CD4-positive, alpha-beta T cell treated with Interleukin-4 for 4 hours (primary cell): ENCODE data around the gene RB1.

Experiments used
- DNase-seq: peaks from one replicate; pipeline ENCODE4 v3.0.0-alpha.2; 2020

RB1 gene

DNA sequence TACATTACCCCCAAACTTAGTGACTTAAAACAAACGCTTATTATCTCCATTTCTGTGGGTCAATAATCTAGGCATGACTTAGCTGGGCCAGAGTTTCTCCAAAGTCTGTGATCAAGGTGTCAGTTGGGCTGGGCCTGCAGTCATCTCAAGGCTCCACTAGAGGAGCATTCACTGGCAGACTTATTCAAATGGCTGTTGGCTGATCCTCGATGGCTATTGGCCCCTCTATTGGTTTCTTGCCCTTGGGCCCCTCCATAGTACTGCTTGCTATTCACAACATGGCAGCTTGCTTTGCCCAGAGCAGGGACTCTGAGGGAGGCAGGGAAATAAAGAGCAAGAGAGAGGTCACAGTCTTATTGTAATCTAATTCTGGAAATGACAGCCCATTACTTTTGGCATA, 171.7 kb downstream of the RB1 start:
- DNase-seq, result no peak

DNA sequence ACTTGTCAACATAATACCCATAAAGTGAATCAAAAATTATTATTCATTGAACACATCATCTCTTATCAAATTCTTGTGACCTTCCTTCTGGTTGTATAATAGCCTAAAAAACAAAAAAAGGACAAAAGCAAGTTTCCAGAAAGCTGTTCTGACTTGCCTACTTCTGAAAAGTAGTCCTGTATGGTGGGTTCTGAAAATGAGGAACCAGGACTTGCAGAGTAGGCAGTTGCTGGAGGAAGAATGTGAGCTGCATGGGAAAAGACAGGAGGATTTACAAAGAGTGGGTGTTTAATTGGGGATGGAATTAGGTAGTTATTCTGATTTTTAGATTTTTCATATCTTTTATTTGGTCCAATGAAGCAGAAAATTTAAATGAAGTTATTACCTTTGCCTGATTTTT, 172.7 kb downstream of the RB1 start:
- DNase-seq, result no peak

GRCh38 chr13:48476686-48477085, 173.1 kb downstream of the RB1 start:
- no peak for DNase-seq

DNA sequence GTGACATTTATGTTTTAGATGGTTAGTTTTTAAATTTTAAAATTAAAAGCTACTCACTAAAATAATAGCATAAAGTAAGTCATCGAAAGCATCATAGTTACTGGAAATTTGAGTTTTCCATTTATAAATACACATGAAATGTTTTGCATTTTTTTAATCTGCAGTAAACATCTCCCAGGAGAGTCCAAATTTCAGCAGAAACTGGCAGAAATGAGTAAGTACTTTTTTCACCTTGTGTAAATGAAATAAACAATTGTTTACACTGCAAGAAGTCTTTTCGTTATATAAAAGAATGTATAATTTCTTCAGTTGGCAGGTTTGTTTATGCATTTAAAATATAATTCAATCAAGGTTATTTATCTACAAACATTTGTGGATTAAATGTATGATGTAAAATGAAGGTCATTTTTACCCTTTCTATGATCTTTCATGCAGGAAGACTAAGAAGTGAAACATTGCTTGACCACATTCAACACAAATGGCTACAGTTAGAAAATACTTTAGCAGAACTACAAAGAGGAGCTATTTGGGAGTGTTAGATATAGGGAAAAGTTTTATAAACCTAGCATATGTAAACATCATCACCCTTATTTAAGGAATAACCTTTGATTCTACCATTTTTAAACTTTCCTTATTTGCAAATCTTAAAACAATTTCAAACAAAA, 173.8 kb downstream of the RB1 start:
- no peak for DNase-seq

GRCh38 chr13:48478391-48478790, 174.8 kb downstream of the RB1 start:
- no peak for DNase-seq

GRCh38 chr13:48483575-48483974, 180.0 kb downstream of the RB1 start:
- no peak for DNase-seq

- no peak for DNase-seq
Measured at GRCh38 chr13:48485432-48485831, 181.9 kb downstream of the RB1 start.

- DNase-seq, result no peak
Measured at GRCh38 chr13:48486362-48486761, 182.8 kb downstream of the RB1 start.

- no peak for DNase-seq
Measured at GRCh38 chr13:48486836-48487235, 183.3 kb downstream of the RB1 start.

DNA sequence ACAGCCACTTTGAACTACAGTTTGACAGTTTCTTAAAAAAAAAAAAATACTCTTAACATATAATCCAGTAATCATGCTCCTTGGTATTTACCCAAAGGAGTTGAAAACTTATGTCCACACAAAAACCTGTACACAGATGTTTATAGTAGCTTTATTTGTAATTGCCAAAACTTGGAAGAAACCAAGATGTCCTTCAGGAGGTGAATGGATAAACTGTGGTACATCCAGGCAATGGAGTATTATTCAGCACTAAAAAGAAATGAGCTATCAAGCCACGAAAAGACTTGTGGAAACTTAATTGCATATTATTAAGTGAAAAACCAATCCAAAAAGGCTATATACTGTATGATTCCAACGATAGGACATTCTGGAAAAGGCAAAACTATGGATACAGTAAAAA, 184.4 kb downstream of the RB1 start:
- no peak for DNase-seq

- DNase-seq, result no peak
Measured at GRCh38 chr13:48488995-48489394, 185.4 kb downstream of the RB1 start.

DNA sequence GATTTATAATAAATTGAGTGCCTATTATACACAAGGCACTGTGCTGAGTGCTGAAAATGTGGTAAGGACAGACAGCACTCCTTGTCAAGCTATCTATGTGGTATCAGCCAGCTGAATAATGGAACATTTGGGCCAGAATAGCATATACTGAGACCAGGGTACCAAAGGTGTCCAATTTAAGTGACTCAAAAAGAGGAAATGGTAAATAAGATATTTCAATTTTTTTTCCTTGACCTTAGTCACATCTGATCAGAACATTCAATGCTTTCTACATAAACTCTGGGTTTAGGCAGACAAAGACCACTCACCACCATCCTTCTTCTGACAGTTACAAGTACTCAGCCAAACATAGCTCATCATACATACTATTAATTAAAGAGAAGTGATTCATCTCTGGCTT, 186.1 kb downstream of the RB1 start:
- DNase-seq, result no peak

- DNase-seq, result no peak
Measured at GRCh38 chr13:48490241-48490640, 186.7 kb downstream of the RB1 start.

DNA sequence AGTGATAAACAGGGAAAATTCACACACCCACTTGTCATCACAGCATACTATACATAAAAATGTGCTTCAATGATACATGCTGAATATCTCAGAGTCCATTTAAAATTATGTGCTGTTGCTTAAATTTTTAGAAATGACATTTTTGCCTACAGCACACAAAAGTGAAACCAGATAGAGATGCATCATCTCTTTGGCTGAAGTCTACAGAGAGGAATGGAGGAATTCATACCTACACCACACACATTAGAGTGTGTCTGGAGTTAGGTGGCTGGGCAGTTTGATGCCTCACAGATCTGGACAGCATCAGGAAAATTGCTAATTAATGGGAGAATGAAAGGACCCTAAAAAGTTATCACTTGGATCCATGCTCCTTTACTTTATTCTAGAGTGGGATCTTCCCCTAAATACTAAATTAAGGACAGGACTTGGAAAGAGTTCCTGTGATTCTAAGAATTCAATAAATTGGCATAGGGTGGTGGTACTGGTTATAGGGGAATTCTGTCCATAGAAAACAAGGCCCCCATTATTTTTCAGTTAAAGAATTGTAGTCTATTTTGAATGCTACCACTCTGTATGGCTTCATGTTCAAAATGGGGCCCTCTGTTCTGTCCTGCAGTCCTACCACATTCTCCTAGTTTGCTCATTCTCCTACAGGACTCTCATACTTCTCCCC, 188.0 kb downstream of the RB1 start:
- peak; percentile 36 for DNase-seq

GRCh38 chr13:48492096-48492440, 188.5 kb downstream of the RB1 start:
- DNase-seq, result no peak

DNA sequence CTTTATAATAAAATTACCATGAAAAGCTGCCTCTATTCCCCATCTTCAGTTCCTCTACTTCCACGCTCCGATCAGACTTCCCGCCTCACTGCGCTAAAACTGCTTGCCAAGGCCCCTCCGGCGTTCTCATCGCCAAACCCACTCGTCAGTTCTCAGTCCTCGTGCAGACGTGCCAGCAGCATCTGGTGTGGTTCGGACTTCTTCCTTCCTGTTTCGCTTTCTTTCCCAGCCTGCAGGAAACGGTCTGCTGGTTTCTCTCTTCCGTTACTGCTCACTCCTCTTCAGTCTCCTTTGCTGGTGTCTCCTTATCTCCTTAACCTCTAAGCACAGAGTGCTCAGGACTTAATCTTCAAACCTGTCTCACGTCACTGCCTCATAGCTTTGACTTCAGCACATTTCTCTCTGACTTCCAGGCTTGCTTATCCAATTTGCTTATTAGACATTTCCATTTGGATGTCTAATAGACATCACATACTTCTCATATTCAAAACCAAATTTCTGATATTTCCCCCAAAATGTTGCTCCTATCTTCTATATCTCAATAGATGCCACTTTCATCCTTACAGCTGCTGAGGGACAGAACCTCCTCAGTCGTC, 189.0 kb downstream of the RB1 start:
- DNase-seq, result peak; percentile 72

DNA sequence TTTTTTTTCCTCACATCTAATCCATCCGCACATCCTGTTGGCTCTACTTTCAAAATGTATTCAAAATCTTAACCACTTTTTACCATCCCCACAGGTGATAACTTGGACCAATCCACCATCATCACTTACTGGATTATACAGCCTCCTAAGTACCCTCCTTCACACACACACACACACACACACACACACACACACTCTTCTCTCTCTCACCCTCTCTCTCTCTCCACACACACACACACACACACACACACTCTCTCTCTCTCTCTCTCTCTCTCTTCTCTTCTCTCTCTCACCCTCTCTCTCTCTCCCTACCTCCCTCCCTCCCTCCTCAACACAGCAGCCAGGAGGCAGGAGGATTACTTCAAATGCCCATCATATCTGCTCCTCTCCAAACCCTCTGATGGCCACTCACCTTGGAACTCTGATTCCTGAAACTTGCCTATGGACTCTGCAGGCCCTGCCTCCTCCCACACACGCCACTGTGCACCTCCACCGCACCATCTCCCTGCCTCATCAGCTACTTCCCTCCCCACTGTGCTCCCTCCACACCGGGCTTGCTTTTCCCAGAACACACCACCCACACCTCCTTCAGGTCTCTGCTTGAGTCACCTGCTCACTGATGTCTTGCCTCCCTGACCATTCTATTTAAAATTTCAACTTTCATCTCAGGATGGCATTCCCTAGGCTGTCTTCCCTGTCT, 189.7 kb downstream of the RB1 start:
- DNase-seq, result peak; percentile 50

GRCh38 chr13:48493851-48494250, 190.3 kb downstream of the RB1 start:
- DNase-seq, result no peak

DNA sequence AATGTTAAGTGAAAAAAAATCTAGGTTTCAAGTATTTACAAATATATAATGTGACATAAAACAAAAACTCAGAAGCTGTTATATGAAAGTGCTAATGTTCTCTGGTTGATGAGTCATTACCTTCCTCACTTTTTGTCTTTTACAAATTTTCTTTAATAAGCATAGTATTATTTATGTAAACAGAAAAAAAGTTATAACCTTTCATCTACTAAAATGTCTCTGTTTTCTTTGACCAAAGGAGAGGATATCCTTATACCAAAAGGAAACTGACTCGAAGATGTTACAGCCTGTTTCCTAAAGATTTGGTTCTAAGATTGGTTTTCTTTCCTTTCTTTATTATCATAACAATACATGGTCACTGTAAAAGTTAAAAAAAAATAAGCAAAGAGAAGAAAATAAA, 191.3 kb downstream of the RB1 start:
- DNase-seq, result no peak

- DNase-seq, result peak; percentile 69
Measured at GRCh38 chr13:48496271-48497161, 193.0 kb downstream of the RB1 start.

GRCh38 chr13:48497669-48498068, 194.1 kb downstream of the RB1 start:
- DNase-seq, result no peak

GRCh38 chr13:48500652-48501197, 197.2 kb downstream of the RB1 start:
- peak; percentile 38 for DNase-seq

DNA sequence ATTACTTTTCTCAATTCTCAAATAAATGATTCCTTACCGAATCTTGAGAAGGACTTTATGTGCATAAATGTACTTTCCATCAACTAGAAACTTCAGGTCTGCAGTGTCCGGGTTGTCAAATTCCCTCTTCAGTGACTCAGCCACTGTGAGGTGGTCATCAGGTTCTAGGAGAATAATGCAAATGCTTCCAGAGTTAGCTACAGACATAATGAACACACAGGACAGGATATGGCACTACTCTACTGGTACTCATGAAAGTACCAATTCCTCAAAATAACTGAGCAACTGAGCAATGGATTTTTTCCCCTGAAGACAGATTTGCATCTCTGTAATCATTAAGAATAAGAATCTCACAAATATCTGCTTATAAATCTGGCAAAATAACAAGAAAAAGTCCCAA, 198.2 kb downstream of the RB1 start:
- no peak for DNase-seq
